Measurements from ENCODE around the gene FANCE.

The FANCE gene

GRCh38 chr6:35468980-35469750 lies 17.0 kb downstream of the FANCE start:
- DNase-seq, result no peak

- DNase-seq, result peak; percentile 40
Measured at GRCh38 chr6:35469751-35470662, 17.9 kb downstream of the FANCE start.

GRCh38 chr6:35470663-35471120 lies 18.6 kb downstream of the FANCE start:
- no peak for DNase-seq

GRCh38 chr6:35471836-35472345 lies 19.8 kb downstream of the FANCE start:
- DNase-seq, result no peak

- DNase-seq, result peak; percentile 43
Measured at GRCh38 chr6:35473075-35473849, 21.1 kb downstream of the FANCE start.

- peak; percentile 34 for DNase-seq
Measured at GRCh38 chr6:35473850-35474130, 21.7 kb downstream of the FANCE start.

GRCh38 chr6:35474131-35474941 lies 22.2 kb downstream of the FANCE start:
- peak; percentile 39 for DNase-seq

- DNase-seq, result peak; percentile 26
Measured at GRCh38 chr6:35474942-35475570, 22.9 kb downstream of the FANCE start.

GRCh38 chr6:35475573-35475972 lies 23.4 kb downstream of the FANCE start:
- DNase-seq, result no peak

- no peak for DNase-seq
Measured at GRCh38 chr6:35476004-35476403, 23.9 kb downstream of the FANCE start.

GRCh38 chr6:35477028-35477427 lies 24.9 kb downstream of the FANCE start:
- DNase-seq, result no peak

- no peak for DNase-seq
Measured at GRCh38 chr6:35477551-35478179, 25.5 kb downstream of the FANCE start.

- DNase-seq, result no peak
Measured at GRCh38 chr6:35478259-35478658, 26.1 kb downstream of the FANCE start.

- no peak for DNase-seq
Measured at GRCh38 chr6:35480176-35480575, 28.0 kb downstream of the FANCE start.

- DNase-seq, result no peak
Measured at GRCh38 chr6:35481226-35481625, 29.1 kb downstream of the FANCE start.

- DNase-seq, result no peak
Measured at GRCh38 chr6:35483062-35483461, 30.9 kb downstream of the FANCE start.

- DNase-seq, result no peak
Measured at GRCh38 chr6:35483490-35483889, 31.4 kb downstream of the FANCE start.

GRCh38 chr6:35483893-35484645 lies 31.9 kb downstream of the FANCE start:
- DNase-seq, result no peak

GRCh38 chr6:35484921-35485392 lies 32.8 kb downstream of the FANCE start:
- DNase-seq, result no peak

- DNase-seq, result no peak
Measured at GRCh38 chr6:35485402-35485877, 33.3 kb downstream of the FANCE start.
